Measurements from ENCODE around the gene JMJD4. TPM values are rescaled to one million over a fixed set of nuclear protein-coding genes. Genes with fewer than 3 reads are reported as not detected.

Gene JMJD4
- total RNA-seq, 1 donor from 2014 or later: 25.4 TPM

- peak; percentile 90 for DNase-seq (ENCODE audit: low read depth)
These were observed 19.1 kb upstream of the JMJD4 start for GRCh38 chr1:227753999-227754711.

- no peak for DNase-seq (ENCODE audit: low read depth)
These were observed 15.0 kb upstream of the JMJD4 start for GRCh38 chr1:227749916-227750710.

DNA sequence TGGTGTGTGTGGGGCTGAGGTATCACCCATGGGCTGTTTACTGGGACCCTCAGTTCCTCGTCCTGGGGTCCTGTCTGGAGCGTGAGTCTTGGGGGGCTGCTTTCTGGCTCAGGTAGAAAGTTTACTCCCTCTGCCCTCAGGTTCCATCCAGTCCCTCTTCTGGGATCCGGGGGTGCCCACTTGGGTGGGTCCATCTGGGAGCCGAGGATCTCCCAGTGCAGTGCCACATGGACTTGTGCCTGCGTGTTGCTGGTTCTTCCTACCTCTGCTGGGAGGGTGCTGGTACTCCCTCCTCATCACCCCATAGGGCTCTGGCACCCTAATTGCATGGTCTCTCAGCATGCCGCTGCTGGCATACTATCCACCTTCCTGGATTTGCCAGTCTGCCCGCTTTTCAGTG, 14.1 kb upstream of the JMJD4 start:
- no peak for DNase-seq (ENCODE audit: low read depth)

DNA sequence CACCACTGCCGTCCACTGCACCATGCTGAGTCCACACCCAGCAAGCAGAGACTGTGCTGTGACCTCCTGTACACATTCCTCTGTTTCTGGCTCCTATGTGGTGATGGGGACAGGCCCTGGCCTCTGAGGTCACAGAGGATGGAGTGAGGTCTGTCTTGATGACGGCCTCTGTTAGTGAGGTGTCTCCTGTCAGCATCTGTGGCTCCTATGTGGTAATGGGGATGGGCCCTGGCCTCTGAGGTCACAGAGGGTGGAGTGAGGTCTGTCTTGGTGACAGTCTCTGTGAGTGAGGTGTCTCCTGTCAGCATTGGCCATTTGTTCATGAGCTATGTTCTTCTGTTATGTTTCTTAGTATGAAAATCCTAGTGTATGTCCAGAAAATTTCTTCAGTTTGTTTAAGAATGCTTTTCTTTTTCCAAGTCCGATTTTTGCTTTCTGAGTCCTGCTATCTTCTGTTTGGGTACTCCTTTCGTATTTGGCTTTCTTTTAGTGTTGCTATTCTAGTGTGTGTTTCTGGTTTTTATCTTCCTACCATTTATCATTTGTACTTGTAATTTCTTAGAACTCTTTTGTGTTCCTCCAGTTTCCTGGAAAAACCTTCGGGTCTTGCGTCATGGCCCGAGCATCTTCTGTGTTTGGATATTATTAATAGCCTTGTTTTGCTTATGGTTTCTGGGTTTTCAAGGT, 13.5 kb upstream of the JMJD4 start:
- DNase-seq (ENCODE audit: low read depth): peak; percentile 66

- DNase-seq (ENCODE audit: low read depth): no peak
These were observed 12.9 kb upstream of the JMJD4 start for GRCh38 chr1:227747948-227748495.

GRCh38 chr1:227747382-227747781, 12.3 kb upstream of the JMJD4 start:
- DNase-seq (ENCODE audit: low read depth): no peak

GRCh38 chr1:227746676-227747075, 11.6 kb upstream of the JMJD4 start:
- no peak for DNase-seq (ENCODE audit: low read depth)

GRCh38 chr1:227745568-227746265, 10.6 kb upstream of the JMJD4 start:
- DNase-seq (ENCODE audit: low read depth): no peak

- no peak for DNase-seq (ENCODE audit: low read depth)
These were observed 9.6 kb upstream of the JMJD4 start for GRCh38 chr1:227744668-227745067.

DNA sequence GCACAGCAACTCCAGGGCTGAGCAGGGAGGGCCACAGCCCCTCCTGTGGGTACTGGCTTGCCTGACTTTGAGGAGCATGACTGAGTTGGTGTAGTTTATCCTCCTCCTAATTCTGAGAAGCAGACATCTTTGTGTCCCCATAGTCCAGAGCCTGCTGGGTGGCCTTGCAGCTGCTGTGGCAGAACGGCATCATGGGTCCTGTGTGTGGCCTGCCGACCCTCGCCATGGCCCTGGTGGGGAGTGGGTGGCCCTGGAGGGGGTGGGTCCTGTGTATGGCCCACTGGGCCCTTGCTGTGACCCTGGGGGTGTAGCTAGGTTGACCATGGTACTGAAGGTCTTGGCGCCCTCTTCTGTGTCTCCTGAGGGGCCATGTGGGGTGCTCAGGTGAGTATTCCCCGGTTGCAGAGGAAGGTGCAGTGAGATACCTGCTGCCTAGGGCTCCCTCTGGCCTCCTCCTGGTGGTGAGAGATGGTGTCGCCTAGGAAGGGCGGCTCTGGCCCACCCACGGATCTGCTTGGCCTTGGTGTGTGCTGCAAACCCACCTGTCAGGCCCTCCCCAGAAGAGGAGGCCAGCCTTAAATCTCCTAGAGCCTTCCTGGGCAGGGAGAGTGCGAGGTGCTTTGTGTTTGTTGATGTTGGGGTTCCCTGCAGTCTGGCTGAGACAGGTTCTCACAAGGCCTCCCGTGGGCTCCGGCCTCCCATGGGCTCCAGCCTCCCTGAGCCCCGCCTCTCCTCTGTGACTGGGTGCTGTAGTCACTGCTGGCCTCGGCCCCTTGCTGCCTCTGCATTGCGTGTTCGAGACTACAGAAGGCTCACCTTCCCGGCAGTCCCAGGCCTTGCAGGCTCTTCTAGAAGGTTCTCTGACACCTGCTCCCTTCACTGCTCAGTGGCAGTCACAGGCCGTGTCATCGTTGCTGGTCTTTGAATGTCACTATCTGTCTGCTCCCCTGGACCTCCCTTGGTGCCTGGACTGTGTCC, 7.9 kb upstream of the JMJD4 start:
- no peak for DNase-seq (ENCODE audit: low read depth)

- no peak for DNase-seq (ENCODE audit: low read depth)
These were observed 6.2 kb upstream of the JMJD4 start for GRCh38 chr1:227741166-227741870.

- DNase-seq (ENCODE audit: low read depth): no peak
These were observed 5.4 kb upstream of the JMJD4 start for GRCh38 chr1:227740401-227740960.

DNA sequence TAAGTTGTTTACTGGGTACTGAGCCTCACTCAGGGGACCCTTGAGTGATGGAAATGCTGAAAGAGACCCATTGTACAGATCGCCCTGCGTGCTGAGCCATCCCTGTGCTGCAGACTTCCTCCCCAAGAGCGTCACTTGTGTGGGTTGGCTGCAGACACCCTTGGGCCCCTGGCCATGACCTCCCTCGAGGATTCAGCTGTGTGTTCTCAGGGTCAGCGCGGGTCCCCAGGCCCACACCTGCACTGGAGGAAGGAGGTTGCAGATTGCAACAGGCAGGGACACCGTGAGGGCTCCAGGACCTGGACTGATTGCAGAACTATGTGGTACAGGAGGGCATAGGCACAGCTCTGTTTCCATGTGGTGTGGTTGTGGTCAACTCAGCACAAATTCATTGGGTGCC, 4.5 kb upstream of the JMJD4 start:
- no peak for DNase-seq (ENCODE audit: low read depth)

DNA sequence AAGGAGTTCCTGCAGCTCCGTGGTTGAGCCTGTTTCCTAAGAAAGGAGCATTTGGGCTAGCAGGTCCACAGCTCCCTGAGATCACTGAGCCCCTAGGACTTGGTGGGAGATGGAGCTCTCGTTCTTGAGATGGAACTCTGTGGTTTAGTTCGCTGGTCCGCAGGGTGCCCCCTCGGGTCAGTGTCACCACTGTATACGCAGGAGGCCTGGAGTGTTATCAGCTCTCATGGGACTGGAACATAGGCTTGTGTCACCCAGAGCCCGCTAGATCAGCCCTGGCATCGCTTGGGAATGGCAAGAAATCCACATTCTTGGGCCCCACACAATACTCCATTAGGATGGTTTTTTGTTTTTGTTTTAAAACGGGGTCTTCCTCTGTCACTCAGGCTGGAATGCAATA, 3.7 kb upstream of the JMJD4 start:
- no peak for DNase-seq (ENCODE audit: low read depth)

DNA sequence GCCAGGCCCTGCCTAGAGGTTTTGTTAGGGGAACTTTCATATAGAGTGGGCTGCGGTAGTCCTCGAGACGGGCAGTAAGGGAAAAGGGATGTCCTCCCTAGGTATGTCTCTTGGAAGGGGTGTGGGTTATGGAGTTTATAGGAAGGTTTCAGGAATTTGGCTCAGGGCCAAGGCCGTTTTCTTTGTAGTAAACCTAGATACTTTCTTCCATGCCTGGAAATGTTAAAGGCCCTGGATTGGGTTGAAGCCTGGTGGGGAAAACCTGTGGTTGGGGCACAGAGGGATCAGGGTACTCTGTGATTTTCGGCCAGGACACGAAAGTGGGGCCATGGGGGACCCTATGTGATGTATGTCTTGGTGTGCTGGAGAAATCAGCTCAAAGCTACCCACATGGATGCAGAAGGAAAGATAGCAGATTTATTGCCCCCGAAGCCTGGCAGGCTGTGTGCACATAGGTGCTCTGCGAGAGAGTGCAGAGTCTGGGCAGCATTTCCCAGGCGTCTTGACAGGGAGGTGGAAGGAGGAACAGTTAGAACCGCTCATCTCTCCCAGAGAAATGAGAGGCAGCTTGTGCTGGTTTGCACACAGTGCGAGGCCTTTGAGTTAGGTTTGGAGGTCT, 1.8 kb upstream of the JMJD4 start:
- no peak for DNase-seq (ENCODE audit: low read depth)

DNA sequence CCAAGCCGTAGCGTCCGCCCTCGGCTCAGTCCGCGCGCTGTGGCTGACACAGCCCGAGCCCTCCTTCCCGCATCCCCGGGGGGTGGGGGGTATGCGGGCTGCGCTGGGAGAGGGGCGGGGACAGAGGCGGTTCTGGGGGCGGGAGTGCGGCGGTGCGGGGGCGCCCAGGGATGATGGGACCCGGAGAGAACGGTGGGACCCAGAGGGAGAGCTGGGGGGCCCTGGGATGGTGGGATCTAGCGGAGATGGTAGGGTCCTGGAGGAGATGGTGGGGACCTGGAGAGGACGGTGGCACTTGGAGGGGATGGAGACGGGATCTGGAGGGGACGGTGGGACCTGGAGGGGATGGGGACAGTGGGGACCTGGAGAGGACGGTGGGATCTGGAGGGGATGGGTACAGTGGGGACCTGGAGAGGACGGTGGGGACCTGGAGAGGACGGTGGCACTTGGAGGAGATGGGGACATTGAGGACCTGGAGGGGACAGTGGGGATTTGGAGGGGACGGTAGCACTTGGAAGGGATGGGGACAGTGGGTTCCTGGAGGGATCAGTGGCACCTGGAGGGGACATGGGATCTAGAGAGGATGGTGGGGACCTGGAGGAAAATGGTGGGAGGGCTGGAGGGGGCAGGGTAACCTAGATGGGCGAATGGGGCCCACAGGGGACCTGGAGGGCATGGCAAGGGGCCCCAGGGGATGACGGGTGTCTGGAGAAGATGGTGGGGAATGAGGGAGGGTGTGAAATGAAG, 610 bp upstream of the JMJD4 start:
- no peak for DNase-seq (ENCODE audit: low read depth)

DNA sequence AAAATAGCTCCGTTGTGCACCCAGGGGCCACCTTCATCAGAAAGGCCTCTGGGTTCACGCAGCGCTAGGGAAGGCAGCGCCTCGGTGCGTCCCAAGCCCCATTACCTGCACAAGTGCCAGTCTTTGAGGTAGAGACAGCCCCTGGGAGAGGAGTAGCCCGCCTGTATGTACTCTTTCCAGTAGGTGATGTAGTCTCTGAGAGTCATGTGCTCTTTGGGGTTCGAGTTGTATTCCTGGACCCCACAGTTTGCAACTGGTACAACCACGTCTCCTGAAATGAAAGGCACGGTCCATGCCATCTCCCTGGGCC, 601 bp downstream of the JMJD4 start:
- DNase-seq (ENCODE audit: low read depth): no peak

Measured in myocyte (in vitro differentiated cells).